ENCODE results near the gene BCLAF1.

GRCh38 chr6:136309171-136309570, 19.5 kb upstream of the BCLAF1 start:
- no peak for TF ChIP-seq CTCF (IDR thresholded peaks at IDR 0.05)
- TF ChIP-seq POLR2AphosphoS5 (IDR thresholded peaks at IDR 0.05): no peak
- no peak for TF ChIP-seq POLR2A (IDR thresholded peaks at IDR 0.05)
